H1 (cell line): ENCODE data around the gene AP5M1. TPM values are rescaled to one million over a fixed set of nuclear protein-coding genes. Genes with fewer than 3 reads are reported as not detected.

Source experiments
- CTCF ChIA-PET: fragments of 300-600 bp; sonication (Branson Sonifier 250); formaldehyde crosslinking; loops from one replicate; lab custom pipeline; 2021; ENCODE audit not compliant: partially characterized antibody; lab: Charles Lee
- POLR2A ChIA-PET: fragments of 300-600 bp; sonication (Branson Sonifier 250); formaldehyde crosslinking; loops from one replicate; lab custom pipeline; 2021; ENCODE audit warnings: inconsistent platforms; ENCODE audit not compliant: partially characterized antibody; lab: Charles Lee
- DNase-seq, 2 experiments: peaks; one replicate each; pipeline versions ENCODE4 v3.0.0 to v3.0.0-alpha.2; 2010 to 2022; ENCODE audit warnings: low spot score in 2 of 2, low read depth in 1 of 2, mixed read lengths in 1 of 2
- FAIRE-seq: peaks from 2 replicates; lab custom pipeline; 2011; peaks lifted over from hg19 to GRCh38; lab: Jason Lieb, UNC
- H2AFZ ChIP-seq: 2 replicates; pipeline ENCODE4 v1.8.1; 2012; ENCODE audit warnings: low read length, inconsistent platforms
- H2AK5ac ChIP-seq: 2 replicates; pipeline ENCODE4 v1.6.1; 2013; ENCODE audit warnings: low read depth, low read length
- H2BK120ac ChIP-seq: replicated peaks from 2 replicates; pipeline ENCODE3; 2013; ENCODE audit warnings: low read depth, low read length, inconsistent platforms
- H2BK12ac ChIP-seq: 2 replicates; pipeline ENCODE4 v1.6.1; 2013; ENCODE audit warnings: low read depth, low read length
- H2BK15ac ChIP-seq: 2 replicates; pipeline ENCODE4 v1.6.1; 2013; ENCODE audit warnings: low read length
- H2BK20ac ChIP-seq: 2 replicates; pipeline ENCODE4 v1.6.1; 2013; ENCODE audit warnings: low read length
- H2BK5ac ChIP-seq: 2 replicates; pipeline ENCODE4 v1.6.1; 2013; ENCODE audit warnings: low read depth, low read length
- H3K14ac ChIP-seq: 2 replicates; pipeline ENCODE4 v1.6.1; 2013; ENCODE audit warnings: inconsistent platforms; ENCODE audit not compliant: insufficient read length
- H3K18ac ChIP-seq: 2 replicates; pipeline ENCODE4 v1.6.1; 2013; ENCODE audit warnings: low read length; ENCODE audit errors: extremely low read depth
- H3K23ac ChIP-seq: 2 replicates; pipeline ENCODE4 v1.6.1; 2013; ENCODE audit warnings: inconsistent platforms; ENCODE audit not compliant: insufficient read length
- H3K23me2 ChIP-seq: 2 replicates; pipeline ENCODE4 v1.6.1; 2013; ENCODE audit warnings: low read depth, low read length
- H3K27ac ChIP-seq: 2 replicates; pipeline ENCODE4 v1.6.1; 2011; ENCODE audit warnings: low read depth, low read length, inconsistent platforms
- H3K27me3 ChIP-seq, 4 experiments: replicated peaks in 1 of 4; 1 replicate in 1 of 4; 2 replicates in 3 of 4; pipeline versions ENCODE4 v1.6.1 to v1.8.1; 2011 to 2013; ENCODE audit warnings: low read length in 3 of 4, mild to moderate bottlenecking in 3 of 4, inconsistent platforms in 2 of 4, mixed read lengths in 2 of 4, moderate library complexity in 1 of 4; ENCODE audit not compliant: control insufficient read depth in 3 of 4, insufficient read depth in 3 of 4; ENCODE audit errors: extremely low read depth in 1 of 4
- H3K36me3 ChIP-seq, 4 experiments: 2 replicates each; pipeline versions ENCODE4 v1.6.1 to v1.8.1; 2011 to 2013; ENCODE audit warnings: mild to moderate bottlenecking in 4 of 4, low read length in 3 of 4, moderate library complexity in 2 of 4, control low read depth in 1 of 4, inconsistent platforms in 1 of 4; ENCODE audit not compliant: insufficient read depth in 4 of 4, control insufficient read depth in 2 of 4
- H3K4ac ChIP-seq: replicated peaks from 2 replicates; pipeline ENCODE3; 2013; ENCODE audit warnings: low read length, low read depth, mixed read lengths, inconsistent platforms; ENCODE audit not compliant: insufficient read length
- H3K4me1 ChIP-seq, 4 experiments: replicated peaks in 1 of 4; 1 replicate in 1 of 4; 2 replicates in 3 of 4; pipeline versions ENCODE4 v1.6.1 to v1.8.1; 2011 to 2013; ENCODE audit warnings: low read length in 3 of 4, inconsistent platforms in 2 of 4, mixed read lengths in 1 of 4; ENCODE audit not compliant: insufficient read depth in 4 of 4, control insufficient read depth in 3 of 4
- H3K4me2 ChIP-seq, 2 experiments: 2 replicates each; pipeline versions ENCODE4 v1.6.1 to v1.8.1; 2011 to 2013; ENCODE audit warnings: low read depth in 2 of 2, low read length in 2 of 2, control low read depth in 1 of 2, inconsistent platforms in 1 of 2, mild to moderate bottlenecking in 1 of 2; ENCODE audit not compliant: insufficient read depth in 1 of 2
- H3K4me3 ChIP-seq, 4 experiments: fragments of 200-600, 300-600 bp in 1 of 4; sonication (generic), shearing (Covaris generic), sonication (Bioruptor Twin) in 1 of 4; 2 replicates each; pipeline versions ENCODE4 v1.5.1 to v1.8.1; 2011 to 2016; ENCODE audit warnings: low read length in 4 of 4, low read depth in 3 of 4, control low read depth in 2 of 4, inconsistent platforms in 2 of 4, mild to moderate bottlenecking in 2 of 4, mixed read lengths in 1 of 4, moderate library complexity in 1 of 4; ENCODE audit not compliant: insufficient read depth in 2 of 4; ENCODE audit errors: extremely low read depth in 1 of 4
- H3K56ac ChIP-seq: replicated peaks from 2 replicates; pipeline ENCODE3; 2013; ENCODE audit warnings: low read depth, mild to moderate bottlenecking, mixed read lengths, low read length, inconsistent platforms; ENCODE audit not compliant: insufficient read length
- H3K79me1 ChIP-seq: 2 replicates; pipeline ENCODE4 v1.6.1; 2013; ENCODE audit warnings: low read depth, low read length, control low read depth
- H3K79me2 ChIP-seq, 2 experiments: 2 replicates each; pipeline versions ENCODE4 v1.6.1 to v1.8.1; 2012 to 2013; ENCODE audit warnings: low read length in 2 of 2, mild to moderate bottlenecking in 2 of 2, inconsistent platforms in 1 of 2; ENCODE audit not compliant: insufficient read depth in 2 of 2, control insufficient read depth in 1 of 2
- H3K9ac ChIP-seq, 4 experiments: replicated peaks in 1 of 4; 1 replicate in 1 of 4; 2 replicates in 3 of 4; pipeline versions ENCODE4 v1.6.1 to v1.8.1; 2011 to 2013; ENCODE audit warnings: low read depth in 3 of 4, low read length in 3 of 4, control low read depth in 2 of 4, mild to moderate bottlenecking in 2 of 4, moderate library complexity in 2 of 4, inconsistent platforms in 1 of 4; ENCODE audit errors: extremely low read depth in 1 of 4
- H3K9me3 ChIP-seq, 2 experiments: 2 replicates each; pipeline versions ENCODE4 v1.6.1 to v1.8.1; 2012 to 2013; ENCODE audit warnings: mild to moderate bottlenecking in 2 of 2, moderate library complexity in 2 of 2, control low read depth in 1 of 2, inconsistent platforms in 1 of 2, low read depth in 1 of 2, low read length in 1 of 2, mixed read lengths in 1 of 2; ENCODE audit not compliant: insufficient read depth in 2 of 2
- H4K20me1 ChIP-seq, 2 experiments: replicated peaks in 1 of 2; 2 replicates each; pipeline versions ENCODE3 to v1.8.1; 2011 to 2013; ENCODE audit warnings: inconsistent platforms in 2 of 2, low read length in 2 of 2, mild to moderate bottlenecking in 1 of 2; ENCODE audit not compliant: insufficient read depth in 2 of 2, control insufficient read depth in 1 of 2
- H4K5ac ChIP-seq: 2 replicates; pipeline ENCODE4 v1.6.1; 2013; ENCODE audit warnings: low read length, low read depth, mixed read lengths, inconsistent platforms; ENCODE audit not compliant: insufficient read length
- H4K8ac ChIP-seq: 2 replicates; pipeline ENCODE4 v1.8.0; 2013; ENCODE audit warnings: mild to moderate bottlenecking, moderate library complexity, low read length, inconsistent platforms; ENCODE audit not compliant: insufficient read depth; ENCODE audit errors: extremely low read depth
- H4K91ac ChIP-seq: replicated peaks from 2 replicates; pipeline ENCODE3; 2013; ENCODE audit warnings: low read length, mixed read lengths, inconsistent platforms; ENCODE audit not compliant: insufficient read length
- CTCF ChIP-seq, 3 experiments: IDR thresholded peaks; 1 replicate in 2 of 3; 2 replicates in 1 of 3; pipeline versions ENCODE4 v1.5.1 to v1.6.1; 2011; ENCODE audit warnings: low read length in 3 of 3, mild to moderate bottlenecking in 3 of 3, inconsistent platforms in 2 of 3, low read depth in 1 of 3, moderate library complexity in 1 of 3; ENCODE audit not compliant: insufficient read depth in 1 of 3; ENCODE audit errors: control extremely low read depth in 1 of 3
- HDAC6 ChIP-seq: IDR thresholded peaks from one replicate; pipeline ENCODE4 v1.7.1; 2012; ENCODE audit warnings: low read depth, mild to moderate bottlenecking, inconsistent platforms, low read length, moderate library complexity
- WGBS, 2 experiments: shearing (Covaris generic) in 1 of 2; methylation state at CpG; one replicate each; pipeline versions ENCODE4 v1.1.6 to v1.1.7; 2013 to 2015; ENCODE audit warnings: low lambda C conversion rate in 2 of 2, mixed read lengths in 2 of 2, inconsistent platforms in 1 of 2, low coverage in 1 of 2, missing lambda C conversion rate in 1 of 2; ENCODE audit not compliant: insufficient replicate concordance in 2 of 2, insufficient coverage in 1 of 2, insufficient read length in 1 of 2; ENCODE audit errors: extremely low coverage in 1 of 2, missing lambda C conversion rate in 1 of 2; 5-methylcytosine and 5-hydroxymethylcytosine counted together
- polyA plus RNA-seq, 7 experiments: library from polyadenylated mRNA; depleted of rRNA in 3 of 7; stranded (reverse) in 5 of 7; unstranded in 2 of 7; fragments of >200 nt in 5 of 7; fragments of 200-250 nt in 2 of 7; gene quantifications; 1 replicate in 5 of 7; 2 replicates in 1 of 7; 4 replicates in 1 of 7; pipeline versions ENCODE4 v1.2.1 to v1.2.3, GENCODE V29; 2011 to 2013; ENCODE audit warnings: missing spikeins in 2 of 7, mixed read lengths in 2 of 7
- total RNA-seq: library from RNA; stranded (reverse); fragmentation: NEBNext Ultra II Directional; extraction: Animal tissue kit (Norgen Biotek cat#: 25700); gene quantifications from 2 replicates; pipeline ENCODE4 v1.2.1, GENCODE V29; 2021

The AP5M1 gene
- total and polyA plus RNA-seq, 2 of the 8 experiments (the other 6 are each of a cell fraction or from before 2014, with no cell fraction given), result 20.9 to 51.9 TPM

GRCh38 chr14:57293866-57294837 lies 25.4 kb downstream of the AP5M1 start:
- no peak overlapping the region for H4K5ac ChIP-seq
- H2BK20ac ChIP-seq, result no peak overlapping the region
- DNase-seq (no peak), FAIRE-seq (no peak)
- H2AK5ac ChIP-seq, result no peak overlapping the region
- no peaks in the 10 kb centered on the region for H3K9me3 ChIP-seq
- no peak overlapping the region for H3K14ac ChIP-seq
- H3K23ac ChIP-seq, result no peak overlapping the region
- no peak overlapping the region for H4K8ac ChIP-seq
- no peak overlapping the region for H3K27ac ChIP-seq
- no peaks in the 10 kb centered on the region for H3K23me2 ChIP-seq
- H4K20me1 ChIP-seq, result no peaks in the 10 kb centered on the region
- H2BK5ac ChIP-seq, result no peak overlapping the region
- H2BK12ac ChIP-seq, result no peak overlapping the region
- H3K4me1 ChIP-seq, result no peaks in the 10 kb centered on the region
- H3K27me3 ChIP-seq, result no peaks in the 10 kb centered on the region
- no peaks in the 10 kb centered on the region for H3K79me2 ChIP-seq
- no peaks in the 10 kb centered on the region for H3K79me1 ChIP-seq
- H3K4me2 ChIP-seq, result no peak overlapping the region
- ChIA-PET POLR2A (interaction anchor here (1.4 kb wide), 1 partner anchor 10 kb away, joined by 5 read pairs; no protein-coding TSS in a partner anchor), CTCF (interaction anchor here (0.6 to 2.5 kb wide), 19 partner anchors 9 to 807 kb away, joined by 3 to 8 read pairs (median 4); no protein-coding TSS in a partner anchor)
- no peak overlapping the region for H3K9ac ChIP-seq
- no peak overlapping the region for H3K4me3 ChIP-seq
- H2BK15ac ChIP-seq, result no peak overlapping the region
- H2BK120ac ChIP-seq, result no peak overlapping the region
- H3K36me3 ChIP-seq, result peaks cover 0 to 7% (median 0%) of the 10 kb centered on the region in 4 experiments; a peak in 2 of 8 replicates
- no peak overlapping the region for H3K18ac ChIP-seq
- H3K4ac ChIP-seq, result no peak overlapping the region
- no peak overlapping the region for H3K56ac ChIP-seq
- no peak overlapping the region for H2AFZ ChIP-seq
- no peak overlapping the region for H4K91ac ChIP-seq
- WGBS, 2 experiments, result 90% methylated on average over 1 of the region's 1 CpG; no CpG with 5 or more reads in 1 of the 2 experiments
- TF ChIP-seq HDAC6 (no peak), CTCF (IDR thresholded peaks at IDR 0.05; ENCODE audit: control extremely low read depth in 1 of 3, insufficient read depth in 1 of 3, low read depth in 1 of 3, low read length in 3 of 3) (peak in 1 of 3 experiments; percentile 13; a peak in 1 of 4 replicates)
